Measurements from ENCODE around the gene GINS2. TPM values are rescaled to one million over a fixed set of nuclear protein-coding genes. Genes with fewer than 3 reads are reported as not detected.

Gene GINS2
- total and polyA plus RNA-seq, 4 experiments from 2014 or later = 0.55 to 1.4 (median 1.2) TPM

- Mint-ChIP-seq H3K4me3 (peak overlapping the region in 3 of 8 donors; percentile 6 to 45 (median 31)), H3K9me3 (no peaks in the 10 kb centered on the region), H3K27ac (peak overlapping the region in 5 of 7 donors; percentile 27 to 71 (median 67)), H3K27me3 (no peaks in the 10 kb centered on the region), H3K4me1 (peaks cover 12 to 34% (median 19%) of the 10 kb centered on the region in 4 donors), H3K36me3 (no peaks in the 10 kb centered on the region)
- Histone ChIP-seq H3K9me3 (ENCODE audit: control insufficient read depth in 1 of 2, low read length in 2 of 2) (no peaks in the 10 kb centered on the region), H3K36me3 (ENCODE audit: insufficient read depth, low read length) (no peaks in the 10 kb centered on the region), H3K4me1 (ENCODE audit: insufficient read depth, low read length) (peaks cover 30% of the 10 kb centered on the region), H3K27me3 (ENCODE audit: insufficient read depth, low read length) (no peaks in the 10 kb centered on the region), H3K4me3 (ENCODE audit: low read length in 2 of 2) (no peak overlapping the region), H3K27ac (ENCODE audit: low read depth, low read length) (no peak overlapping the region)
- ChIA-PET CTCF (ENCODE audit: partially characterized antibody) (interaction anchor here (0.6 kb wide), 1 partner anchor 11 kb away, joined by 4 read pairs; no protein-coding TSS in a partner anchor), POLR2A (ENCODE audit: partially characterized antibody) (no interaction called here)
- intact Hi-C loops (cut with micrococcal nuclease) = no loop called here
- no peak for DNase-seq
Observed at GRCh38 chr16:85733155-85733838, 44.5 kb upstream of the GINS2 start.

GRCh38 chr16:85731179-85731578 is 42.4 kb upstream of the GINS2 start:
- H3K36me3 Mint-ChIP-seq = peaks cover under 1 to 5% of the 10 kb centered on the region in 2 donors
- no peak overlapping the region for H3K4me3 Mint-ChIP-seq
- H3K4me1 Mint-ChIP-seq = peaks cover 12 to 32% (median 18%) of the 10 kb centered on the region in 4 donors
- H3K27me3 Mint-ChIP-seq = no peaks in the 10 kb centered on the region
- CTCF ChIA-PET (ENCODE audit: partially characterized antibody) = interaction anchor here (0.7 to 0.8 kb wide), 2 partner anchors 14 to 29 kb away, joined by 3 read pairs; no protein-coding TSS in a partner anchor
- no peaks in the 10 kb centered on the region for H3K27me3 ChIP-seq (ENCODE audit: insufficient read depth, low read length)
- no peak overlapping the region for H3K4me3 ChIP-seq (ENCODE audit: low read length in 2 of 2)
- no peaks in the 10 kb centered on the region for H3K36me3 ChIP-seq (ENCODE audit: insufficient read depth, low read length)
- peak overlapping the region in 3 of 7 donors; percentile 3 to 85 (median 57) for H3K27ac Mint-ChIP-seq
- H3K4me1 ChIP-seq (ENCODE audit: insufficient read depth, low read length) = peaks cover 28% of the 10 kb centered on the region
- intact Hi-C loops (cut with micrococcal nuclease) = no loop called here
- no peaks in the 10 kb centered on the region for H3K9me3 ChIP-seq (ENCODE audit: control insufficient read depth in 1 of 2, low read length in 2 of 2)
- DNase-seq = no peak
- no peaks in the 10 kb centered on the region for H3K9me3 Mint-ChIP-seq
- POLR2A ChIA-PET (ENCODE audit: partially characterized antibody) = interaction anchor here (1.7 kb wide), 1 partner anchor 14 kb away, joined by 3 read pairs; no protein-coding TSS in a partner anchor
- no peak overlapping the region for H3K27ac ChIP-seq (ENCODE audit: low read depth, low read length)

- H3K4me1 Mint-ChIP-seq = peaks cover 6 to 21% (median 12%) of the 10 kb centered on the region in 4 donors
- H3K4me3 ChIP-seq (ENCODE audit: low read length in 2 of 2) = no peak overlapping the region
- no peaks in the 10 kb centered on the region for H3K36me3 ChIP-seq (ENCODE audit: insufficient read depth, low read length)
- no peaks in the 10 kb centered on the region for H3K27me3 Mint-ChIP-seq
- no peak for DNase-seq
- H3K27ac Mint-ChIP-seq = peak overlapping the region in 1 of 7 donors; percentile 68
- intact Hi-C loops (cut with micrococcal nuclease) = no loop called here
- H3K36me3 Mint-ChIP-seq = peaks cover 3 to 12% of the 10 kb centered on the region in 2 donors
- H3K4me3 Mint-ChIP-seq = no peak overlapping the region
- ChIA-PET CTCF (ENCODE audit: partially characterized antibody) (no interaction called here), POLR2A (ENCODE audit: partially characterized antibody) (interaction anchor here (1.7 kb wide), 1 partner anchor 13 kb away, joined by 3 read pairs; no protein-coding TSS in a partner anchor)
- H3K27me3 ChIP-seq (ENCODE audit: insufficient read depth, low read length) = no peaks in the 10 kb centered on the region
- peaks cover 17% of the 10 kb centered on the region for H3K4me1 ChIP-seq (ENCODE audit: insufficient read depth, low read length)
- no peaks in the 10 kb centered on the region for H3K9me3 ChIP-seq (ENCODE audit: control insufficient read depth in 1 of 2, low read length in 2 of 2)
- no peaks in the 10 kb centered on the region for H3K9me3 Mint-ChIP-seq
- H3K27ac ChIP-seq (ENCODE audit: low read depth, low read length) = no peak overlapping the region
Observed at GRCh38 chr16:85730186-85730465, 41.4 kb upstream of the GINS2 start.

- peaks cover 3 to 12% of the 10 kb centered on the region in 2 donors for H3K36me3 Mint-ChIP-seq
- H3K36me3 ChIP-seq (ENCODE audit: insufficient read depth, low read length) = no peaks in the 10 kb centered on the region
- H3K4me1 Mint-ChIP-seq = peaks cover 6 to 16% (median 10%) of the 10 kb centered on the region in 4 donors
- ChIA-PET POLR2A (ENCODE audit: partially characterized antibody) (interaction anchor here (1.7 kb wide), 1 partner anchor 13 kb away, joined by 3 read pairs; no protein-coding TSS in a partner anchor), CTCF (ENCODE audit: partially characterized antibody) (no interaction called here)
- DNase-seq = no peak
- no peaks in the 10 kb centered on the region for H3K27me3 ChIP-seq (ENCODE audit: insufficient read depth, low read length)
- no peak overlapping the region for H3K27ac Mint-ChIP-seq
- H3K9me3 Mint-ChIP-seq = no peaks in the 10 kb centered on the region
- no peak overlapping the region for H3K27ac ChIP-seq (ENCODE audit: low read depth, low read length)
- intact Hi-C loops (cut with micrococcal nuclease) = no loop called here
- no peaks in the 10 kb centered on the region for H3K9me3 ChIP-seq (ENCODE audit: control insufficient read depth in 1 of 2, low read length in 2 of 2)
- no peak overlapping the region for H3K4me3 Mint-ChIP-seq
- H3K4me1 ChIP-seq (ENCODE audit: insufficient read depth, low read length) = peaks cover 12% of the 10 kb centered on the region
- no peak overlapping the region for H3K4me3 ChIP-seq (ENCODE audit: low read length in 2 of 2)
- no peaks in the 10 kb centered on the region for H3K27me3 Mint-ChIP-seq
Observed at GRCh38 chr16:85729452-85730185, 40.9 kb upstream of the GINS2 start.

GRCh38 chr16:85728879-85729278 is 40.1 kb upstream of the GINS2 start:
- ChIA-PET CTCF (ENCODE audit: partially characterized antibody) (interaction anchor here (1.3 kb wide), 1 partner anchor 12 kb away, joined by 3 read pairs; no protein-coding TSS in a partner anchor), POLR2A (ENCODE audit: partially characterized antibody) (no interaction called here)
- Histone ChIP-seq H3K27me3 (ENCODE audit: insufficient read depth, low read length) (no peaks in the 10 kb centered on the region), H3K4me1 (ENCODE audit: insufficient read depth, low read length) (peaks cover 5% of the 10 kb centered on the region), H3K27ac (ENCODE audit: low read depth, low read length) (no peak overlapping the region), H3K36me3 (ENCODE audit: insufficient read depth, low read length) (no peaks in the 10 kb centered on the region), H3K9me3 (ENCODE audit: control insufficient read depth in 1 of 2, low read length in 2 of 2) (no peaks in the 10 kb centered on the region), H3K4me3 (ENCODE audit: low read length in 2 of 2) (no peak overlapping the region)
- intact Hi-C loops (cut with micrococcal nuclease) = no loop called here
- Mint-ChIP-seq H3K4me3 (no peak overlapping the region), H3K27ac (no peak overlapping the region), H3K4me1 (peaks cover 3 to 14% (median 7%) of the 10 kb centered on the region in 4 donors), H3K27me3 (no peaks in the 10 kb centered on the region), H3K9me3 (no peaks in the 10 kb centered on the region), H3K36me3 (peaks cover 3 to 12% of the 10 kb centered on the region in 2 donors)
- DNase-seq = no peak

- H3K9me3 Mint-ChIP-seq = no peaks in the 10 kb centered on the region
- no peak for DNase-seq
- H3K4me3 Mint-ChIP-seq = no peak overlapping the region
Observed at GRCh38 chr16:85724936-85725335, 36.2 kb upstream of the GINS2 start.

GRCh38 chr16:85724126-85724879 is 35.5 kb upstream of the GINS2 start:
- Histone ChIP-seq H3K27ac (ENCODE audit: low read depth, low read length) (no peak overlapping the region), H3K4me1 (ENCODE audit: insufficient read depth, low read length) (no peaks in the 10 kb centered on the region), H3K4me3 (ENCODE audit: low read length in 2 of 2) (no peak overlapping the region), H3K9me3 (ENCODE audit: control insufficient read depth in 1 of 2, low read length in 2 of 2) (no peaks in the 10 kb centered on the region), H3K27me3 (ENCODE audit: insufficient read depth, low read length) (no peaks in the 10 kb centered on the region), H3K36me3 (ENCODE audit: insufficient read depth, low read length) (no peaks in the 10 kb centered on the region)
- Mint-ChIP-seq H3K36me3 (peaks cover 3 to 12% of the 10 kb centered on the region in 2 donors), H3K27ac (no peak overlapping the region), H3K9me3 (no peaks in the 10 kb centered on the region), H3K27me3 (no peaks in the 10 kb centered on the region), H3K4me3 (no peak overlapping the region), H3K4me1 (peaks cover 0 to 7% (median under 1%) of the 10 kb centered on the region in 4 donors)
- intact Hi-C loops (cut with micrococcal nuclease) = no loop called here
- DNase-seq = no peak
- CTCF ChIA-PET (ENCODE audit: partially characterized antibody) = interaction anchor here (1.2 kb wide), 1 partner anchor 13 kb away, joined by 3 read pairs; no protein-coding TSS in a partner anchor
- POLR2A ChIA-PET (ENCODE audit: partially characterized antibody) = no interaction called here

More at GRCh38 chr16:85724936-85725335, 36.2 kb upstream of the GINS2 start:
- H3K9me3 ChIP-seq (ENCODE audit: control insufficient read depth in 1 of 2, low read length in 2 of 2) = no peaks in the 10 kb centered on the region
- ChIA-PET POLR2A (ENCODE audit: partially characterized antibody) (no interaction called here), CTCF (ENCODE audit: partially characterized antibody) (no interaction called here)
- H3K4me1 ChIP-seq (ENCODE audit: insufficient read depth, low read length) = no peaks in the 10 kb centered on the region
- Mint-ChIP-seq H3K36me3 (peaks cover 3 to 12% of the 10 kb centered on the region in 2 donors), H3K27ac (no peak overlapping the region), H3K4me1 (peaks cover 0 to 7% (median 3%) of the 10 kb centered on the region in 4 donors), H3K27me3 (no peaks in the 10 kb centered on the region)
- H3K27ac ChIP-seq (ENCODE audit: low read depth, low read length) = no peak overlapping the region
- H3K4me3 ChIP-seq (ENCODE audit: low read length in 2 of 2) = no peak overlapping the region
- intact Hi-C loops (cut with micrococcal nuclease) = no loop called here
- no peaks in the 10 kb centered on the region for H3K27me3 ChIP-seq (ENCODE audit: insufficient read depth, low read length)
- no peaks in the 10 kb centered on the region for H3K36me3 ChIP-seq (ENCODE audit: insufficient read depth, low read length)

Data from CD4-positive, alpha-beta memory T cell (primary cell).